GM23338 (cell line): ENCODE data around the gene COX8A. TPM values are rescaled to one million over a fixed set of nuclear protein-coding genes. Genes with fewer than 3 reads are reported as not detected.
"Not testable (repeated sequence)": the region's sequence is repeated elsewhere in the genome, so short reads cannot be mapped to it uniquely, and the experiment has no call there.

Experiments used
- ATAC-seq: fragments of 200-7000 bp; cut with Tn5 transposase; 3 replicates; pipeline ENCODE4 v1.9.1; 2020
- DNase-seq: peaks from one replicate; pipeline ENCODE4 v3.0.0-alpha.2; 2015; ENCODE audit warnings: low spot score
- H2AFZ ChIP-seq: fragments of 200-600 bp; sonication (generic); 2 replicates; pipeline ENCODE4 v1.8.0; 2016; ENCODE audit warnings: antibody characterized with exemption, mild to moderate bottlenecking, moderate library complexity
- H3F3A ChIP-seq: fragments of 200-600 bp; sonication (generic); replicated peaks from 2 replicates; pipeline ENCODE4 v1.8.0; 2017; ENCODE audit warnings: antibody characterized with exemption, mixed run types, low read depth
- H3K27ac ChIP-seq: fragments of 200-600 bp; sonication (generic); 2 replicates; pipeline ENCODE4 v1.6.1; 2016; ENCODE audit warnings: low read depth
- H3K27me3 ChIP-seq: fragments of 200-600 bp; sonication (generic); 2 replicates; pipeline ENCODE4 v1.8.0; 2016; ENCODE audit warnings: mild to moderate bottlenecking, mixed run types, moderate library complexity; ENCODE audit not compliant: insufficient read depth
- H3K36me3 ChIP-seq: fragments of 200-600 bp; sonication (generic); 2 replicates; pipeline ENCODE4 v1.8.0; 2016; ENCODE audit warnings: mild to moderate bottlenecking; ENCODE audit not compliant: insufficient read depth
- H3K4me1 ChIP-seq: fragments of 200-600 bp; sonication (generic); 2 replicates; pipeline ENCODE4 v1.8.0; 2016; ENCODE audit warnings: mild to moderate bottlenecking, moderate library complexity; ENCODE audit not compliant: insufficient read depth
- H3K4me2 ChIP-seq: fragments of 200-600 bp; sonication (generic); 2 replicates; pipeline ENCODE4 v1.7.1; 2017; ENCODE audit warnings: mixed run types
- H3K4me3 ChIP-seq: fragments of 200-600 bp; sonication (generic); 2 replicates; pipeline ENCODE4 v1.6.1; 2016; ENCODE audit warnings: mixed run types
- H3K79me2 ChIP-seq: fragments of 200-600 bp; sonication (generic); replicated peaks from 2 replicates; pipeline ENCODE4 v1.8.0; 2017; ENCODE audit warnings: mild to moderate bottlenecking; ENCODE audit not compliant: insufficient read depth
- H3K9me2 ChIP-seq: fragments of 200-600 bp; sonication (generic); 2 replicates; pipeline ENCODE4 v1.8.0; 2017; ENCODE audit not compliant: insufficient read depth
- H4K20me1 ChIP-seq: fragments of 200-600 bp; sonication (generic); replicated peaks from 2 replicates; pipeline ENCODE4 v1.8.0; 2017; ENCODE audit warnings: mild to moderate bottlenecking; ENCODE audit not compliant: insufficient read depth
- H3K27ac Mint-ChIP-seq: 2 replicates; pipeline ENCODE4 v1.8.0; 2020; ENCODE audit warnings: inconsistent platforms, mild to moderate bottlenecking, moderate library complexity, mixed read lengths
- H3K27me3 Mint-ChIP-seq: 3 replicates; pipeline ENCODE4 v1.8.0; 2022; ENCODE audit warnings: low read depth, mild to moderate bottlenecking, moderate library complexity, mixed read lengths, inconsistent platforms; ENCODE audit not compliant: insufficient read depth, poor library complexity
- H3K36me3 Mint-ChIP-seq: 3 replicates; pipeline ENCODE4 v1.8.0; 2021; ENCODE audit warnings: low read depth, mild to moderate bottlenecking, inconsistent platforms, moderate library complexity, mixed read lengths
- H3K4me1 Mint-ChIP-seq: 3 replicates; pipeline ENCODE4 v1.8.0; 2020; ENCODE audit warnings: mild to moderate bottlenecking, inconsistent platforms, mixed read lengths
- H3K4me3 Mint-ChIP-seq: 3 replicates; pipeline ENCODE4 v1.8.0; 2021; ENCODE audit warnings: moderate library complexity, mild to moderate bottlenecking, inconsistent platforms, mixed read lengths
- H3K9me3 Mint-ChIP-seq: 3 replicates; pipeline ENCODE4 v1.8.0; 2020; ENCODE audit warnings: moderate library complexity, mild to moderate bottlenecking, inconsistent platforms, mixed read lengths
- ZNF462 ChIP-seq: fragments of 250-450 bp; sonication (Bioruptor Pico); IDR thresholded peaks from 2 replicates; pipeline ENCODE4 v1.5.0; 2020; ENCODE audit warnings: mild to moderate bottlenecking, moderate library complexity
- polyA plus RNA-seq: library from polyadenylated mRNA; unstranded; fragments of >200 nt; fragmentation: Nextera tagmentation; extraction: Ambion mirVana; gene quantifications from 2 replicates; pipeline ENCODE4 v1.2.1, GENCODE V29; 2016
- total RNA-seq: library from RNA; depleted of rRNA; stranded (reverse); fragments of >200 nt; shearing (Covaris generic); gene quantifications from 2 replicates; pipeline ENCODE4 v1.2.3, GENCODE V29; 2014

Gene COX8A
- total and polyA plus RNA-seq, 2 experiments from 2014 or later, result 427 to 483 TPM

- not testable (repeated sequence) for H3K9me3 Mint-ChIP-seq, H3K36me3 ChIP-seq, H3K4me2 ChIP-seq, ATAC-seq, H2AFZ ChIP-seq, H4K20me1 ChIP-seq, H3K9me2 ChIP-seq, DNase-seq, H3K4me3 ChIP-seq, H3K27ac ChIP-seq
- Histone ChIP-seq H3K27me3 (peaks cover 38% of the 10 kb centered on the region), H3K4me1 (peaks cover 30% of the 10 kb centered on the region), H3F3A (peaks cover 16% of the 10 kb centered on the region; the same call in 1 of the 2 replicates), H3K79me2 (peaks cover 31% of the 10 kb centered on the region)
- Mint-ChIP-seq H3K36me3 (peaks cover 21% of the 10 kb centered on the region), H3K27ac (peak overlapping the region; percentile 90), H3K4me3 (peak overlapping the region; percentile 100), H3K4me1 (peaks cover 21% of the 10 kb centered on the region), H3K27me3 (peaks cover 47% of the 10 kb centered on the region)
Observed at GRCh38 chr11:63973912-63974258, 535 bp upstream of the COX8A start.

- Histone ChIP-seq H3K27ac (peak overlapping the region; percentile 65), H3K79me2 (peaks cover 46% of the 10 kb centered on the region), H3K4me3 (peak overlapping the region; percentile 28; the same call in 1 of the 2 replicates), H4K20me1 (no peaks in the 10 kb centered on the region; the same call in none of the 2 replicates), H3K9me2 (no peaks in the 10 kb centered on the region), H3K27me3 (no peaks in the 10 kb centered on the region), H3K36me3 (no peaks in the 10 kb centered on the region), H3K4me1 (peaks cover 33% of the 10 kb centered on the region), H3F3A (peaks cover 22% of the 10 kb centered on the region; the same call in 1 of the 2 replicates), H3K4me2 (peak overlapping the region; percentile 59), H2AFZ (no peak overlapping the region)
- Mint-ChIP-seq H3K36me3 (peaks cover 24% of the 10 kb centered on the region), H3K4me1 (peaks cover 29% of the 10 kb centered on the region), H3K4me3 (peak overlapping the region; percentile 48), H3K27me3 (peaks cover 28% of the 10 kb centered on the region), H3K27ac (peak overlapping the region; percentile 95), H3K9me3 (peaks cover 5% of the 10 kb centered on the region)
- DNase-seq (peak; percentile 53), ATAC-seq (peak; percentile 4; the same call in 2 of the 3 replicates)
- TF ChIP-seq ZNF462, result no peak
Observed at GRCh38 chr11:63978551-63979239, 4.3 kb downstream of the COX8A start.
